HepG2 (cell line): ENCODE measurements around the gene PMM2. TPM values are rescaled to one million over a fixed set of nuclear protein-coding genes. Genes with fewer than 3 reads are reported as not detected.

Experiments used
- BRCA1 ChIP-seq: sonication (generic); formaldehyde crosslinking; IDR thresholded peaks from 2 replicates; pipeline ENCODE4 v1.4.0; 2020; ENCODE audit warnings: missing genetic modification reagents
- CENPT ChIP-seq: sonication (generic); formaldehyde crosslinking; IDR thresholded peaks from 2 replicates; pipeline ENCODE4 v1.8.0; 2022; ENCODE audit warnings: low read depth, mild to moderate bottlenecking, moderate library complexity, missing genetic modification reagents
- CSRNP1 ChIP-seq: sonication (generic); formaldehyde crosslinking; IDR thresholded peaks from 2 replicates; pipeline ENCODE4 v1.8.1; 2023; ENCODE audit warnings: mild to moderate bottlenecking, missing genetic modification reagents
- EED ChIP-seq: sonication (generic); formaldehyde crosslinking; IDR thresholded peaks from 2 replicates; pipeline ENCODE4 v1.5.0; 2020; ENCODE audit warnings: mild to moderate bottlenecking, missing genetic modification reagents
- FOXA1 ChIP-seq, 2 experiments: fragments of 450-650 bp in 1 of 2; sonication (generic) in 1 of 2; formaldehyde crosslinking in 1 of 2; IDR thresholded peaks; 2 replicates each; pipeline versions ENCODE4 v1.4.0 to v1.6.1; 2016 to 2020; ENCODE audit warnings: missing genetic modification reagents in 1 of 2
- HIC2 ChIP-seq: sonication (generic); formaldehyde crosslinking; IDR thresholded peaks from 2 replicates; pipeline ENCODE4 v1.9.0; 2022; ENCODE audit warnings: low read depth, missing genetic modification reagents
- HNF1B ChIP-seq: sonication (generic); formaldehyde crosslinking; IDR thresholded peaks from 2 replicates; pipeline ENCODE4 v1.5.1; 2020; ENCODE audit warnings: mild to moderate bottlenecking, moderate library complexity, missing genetic modification reagents
- IRF2 ChIP-seq: IDR thresholded peaks from 2 replicates; pipeline ENCODE4 v1.6.1; 2018; ENCODE audit warnings: missing genetic modification reagents, missing compliant biosample characterization
- NFIB ChIP-seq: sonication (generic); formaldehyde crosslinking; IDR thresholded peaks from 2 replicates; pipeline ENCODE4 v1.9.0; 2021; ENCODE audit warnings: missing genetic modification reagents, mild to moderate bottlenecking, borderline replicate concordance
- NR2F2 ChIP-seq: IDR thresholded peaks from 2 replicates; pipeline ENCODE4 v1.6.1; 2012; ENCODE audit warnings: low read depth, inconsistent platforms, borderline replicate concordance
- ONECUT2 ChIP-seq: sonication (generic); formaldehyde crosslinking; IDR thresholded peaks from 2 replicates; pipeline ENCODE4 v1.4.0; 2020; ENCODE audit warnings: missing genetic modification reagents
- PLRG1 ChIP-seq: fragments of 450-650 bp; conservative IDR thresholded peaks from 2 replicates; pipeline ENCODE4 v1.6.1; 2016
- SIX1 ChIP-seq: sonication (generic); formaldehyde crosslinking; IDR thresholded peaks from 2 replicates; pipeline ENCODE4 v1.4.0; 2020; ENCODE audit warnings: missing genetic modification reagents, borderline replicate concordance
- SMAD1 ChIP-seq: sonication (generic); formaldehyde crosslinking; IDR thresholded peaks from 2 replicates; pipeline ENCODE4 v1.4.0; 2020; ENCODE audit warnings: missing genetic modification reagents, low read depth, mild to moderate bottlenecking, borderline replicate concordance
- SMAD3 ChIP-seq: sonication (generic); formaldehyde crosslinking; IDR thresholded peaks from 2 replicates; pipeline ENCODE4 v1.4.0; 2020; ENCODE audit warnings: missing genetic modification reagents
- ZBTB42 ChIP-seq: sonication (generic); formaldehyde crosslinking; IDR thresholded peaks from 2 replicates; pipeline ENCODE4 v1.5.0; 2020; ENCODE audit warnings: mild to moderate bottlenecking, missing genetic modification reagents
- ZBTB7B ChIP-seq: sonication (generic); formaldehyde crosslinking; IDR thresholded peaks from 2 replicates; pipeline ENCODE4 v1.4.0; 2020; ENCODE audit warnings: missing genetic modification reagents
- ZC3H4 ChIP-seq: sonication (generic); formaldehyde crosslinking; IDR thresholded peaks from 2 replicates; pipeline ENCODE4 v1.4.0; 2020; ENCODE audit warnings: missing genetic modification reagents, borderline replicate concordance
- ZNF484 ChIP-seq: sonication (generic); formaldehyde crosslinking; IDR thresholded peaks from 2 replicates; pipeline ENCODE4 v1.5.1; 2020; ENCODE audit warnings: mild to moderate bottlenecking, low read depth, missing genetic modification reagents, borderline replicate concordance
- ZNF503 ChIP-seq: sonication (generic); formaldehyde crosslinking; IDR thresholded peaks from 2 replicates; pipeline ENCODE4 v1.4.0; 2020; ENCODE audit warnings: missing genetic modification reagents
- ZNF550 ChIP-seq: sonication (generic); formaldehyde crosslinking; IDR thresholded peaks from 2 replicates; pipeline ENCODE4 v1.4.0; 2020; ENCODE audit warnings: mild to moderate bottlenecking, missing genetic modification reagents, borderline replicate concordance
- ZNF569 ChIP-seq: sonication (generic); formaldehyde crosslinking; IDR thresholded peaks from 2 replicates; pipeline ENCODE4 v1.5.0; 2020; ENCODE audit warnings: mild to moderate bottlenecking, missing genetic modification reagents, moderate library complexity, borderline replicate concordance
- ZZZ3 ChIP-seq: sonication (generic); formaldehyde crosslinking; IDR thresholded peaks from 2 replicates; pipeline ENCODE4 v1.4.0; 2020; ENCODE audit warnings: missing genetic modification reagents, mild to moderate bottlenecking, borderline replicate concordance
- polyA plus RNA-seq, 8 experiments: library from polyadenylated mRNA; depleted of rRNA in 3 of 8; stranded (reverse) in 7 of 8; unstranded in 1 of 8; fragments of >200 nt; fragmentation: Illumina TruSeq in 4 of 8; extraction: Trizol in 4 of 8; gene quantifications; 2 replicates each; pipeline versions ENCODE4 v1.2.1 to v1.2.3, GENCODE V29; 2011 to 2016; ENCODE audit warnings: low read depth in 4 of 8, missing spikeins in 1 of 8, mixed read lengths in 1 of 8; ENCODE audit not compliant: insufficient read depth in 1 of 8
- total RNA-seq, 5 experiments: library from RNA; depleted of rRNA; stranded (reverse); fragments of >200 nt; fragmentation: Illumina TruSeq; extraction: Trizol; gene quantifications; 2 replicates each; pipeline ENCODE4 v1.2.3, GENCODE V29; 2016; ENCODE audit warnings: low read depth in 1 of 5

Gene PMM2
- total and polyA plus RNA-seq, 2 of the 13 experiments (the other 11 are each of a cell fraction or from before 2014, with no cell fraction given) = 52.2 to 93.7 TPM

GRCh38 chr16:8850279-8850885 is 52.7 kb downstream of the PMM2 start (continued):
- TF ChIP-seq HNF1B (CRISPR knock-in tag) (peak; percentile 92), ZC3H4 (CRISPR knock-in tag) (peak; percentile 50), ONECUT2 (CRISPR knock-in tag) (no peak), ZZZ3 (peak; percentile 55; the same call in 1 of the 2 replicates), HIC2 (peak; percentile 90), BRCA1 (CRISPR knock-in tag) (peak; percentile 95), FOXA1 (IDR thresholded peaks at IDR 0.05) (no peak), FOXA1 (CRISPR knock-in tag; IDR thresholded peaks at IDR 0.05) (peak; percentile 18), IRF2 (CRISPR knock-in tag) (peak; percentile 98), SMAD1 (CRISPR knock-in tag) (peak; percentile 59; the same call in 1 of the 2 replicates), ZNF550 (CRISPR knock-in tag) (0 out of 2 replicates have a peak, but pooled peaks have one; percentile 56), ZBTB42 (CRISPR knock-in tag) (peak; percentile 93; the same call in 1 of the 2 replicates), SIX1 (CRISPR knock-in tag) (peak; percentile 54; the same call in 1 of the 2 replicates), ZNF569 (CRISPR knock-in tag) (no peak), ZNF503 (peak; percentile 91; the same call in 1 of the 2 replicates), NFIB (CRISPR knock-in tag) (no peak), CSRNP1 (CRISPR knock-in tag) (peak; percentile 88; the same call in 1 of the 2 replicates), ZNF484 (no peak), ZBTB7B (CRISPR knock-in tag) (peak; percentile 65; the same call in 1 of the 2 replicates), NR2F2 (peak; percentile 76), CENPT (CRISPR knock-in tag) (peak; percentile 57; the same call in 1 of the 2 replicates), PLRG1 (no peak), SMAD3 (CRISPR knock-in tag) (peak; percentile 86; the same call in 1 of the 2 replicates), EED (CRISPR knock-in tag) (peak; percentile 88; the same call in 1 of the 2 replicates)
